Naive B cell (primary cell): ENCODE data around the gene CHST11. TPM values are rescaled to one million over a fixed set of nuclear protein-coding genes. Genes with fewer than 3 reads are reported as not detected.

Experiments
- ATAC-seq, 2 donors: fragments of 150-1000 bp; cut with Tn5 transposase; 2 replicates each; pipeline ENCODE4 v1.10.0; 2021; ENCODE audit warnings: low read depth in 2 of 2, mild to moderate bottlenecking in 2 of 2, moderate library complexity in 2 of 2
- DNase-seq: peaks from one replicate; pipeline ENCODE4 v3.0.0; 2022
- H3K27ac Mint-ChIP-seq, 6 donors: one replicate each; pipeline ENCODE4 v1.8.0; 2020 to 2022; ENCODE audit warnings: mild to moderate bottlenecking in 6 of 6, mixed read lengths in 6 of 6, moderate library complexity in 5 of 6, inconsistent platforms in 2 of 6
- H3K27me3 Mint-ChIP-seq, 3 donors: one replicate each; pipeline ENCODE4 v1.8.0; 2021 to 2022; ENCODE audit warnings: mixed read lengths in 3 of 3, mild to moderate bottlenecking in 1 of 3
- H3K36me3 Mint-ChIP-seq, 2 donors: one replicate each; pipeline ENCODE4 v1.8.0; 2020 to 2022; ENCODE audit warnings: mixed read lengths in 2 of 2, inconsistent platforms in 1 of 2, mild to moderate bottlenecking in 1 of 2
- H3K4me1 Mint-ChIP-seq, 3 donors: one replicate each; pipeline ENCODE4 v1.8.0; 2020 to 2022; ENCODE audit warnings: mixed read lengths in 3 of 3, inconsistent platforms in 1 of 3, mild to moderate bottlenecking in 1 of 3, moderate library complexity in 1 of 3
- H3K4me3 Mint-ChIP-seq, 8 donors: one replicate each; pipeline ENCODE4 v1.8.0; 2020 to 2022; ENCODE audit warnings: mild to moderate bottlenecking in 8 of 8, mixed read lengths in 8 of 8, moderate library complexity in 8 of 8, inconsistent platforms in 2 of 8
- H3K9me3 Mint-ChIP-seq, 7 donors: one replicate each; pipeline ENCODE4 v1.8.0; 2020 to 2022; ENCODE audit warnings: mixed read lengths in 7 of 7, mild to moderate bottlenecking in 5 of 7, inconsistent platforms in 2 of 7, moderate library complexity in 1 of 7
- polyA plus RNA-seq, 6 donors: library from polyadenylated mRNA; unstranded; fragments of 300-500 nt; fragmentation: Illumina TruSeq; gene quantifications; one replicate each; pipeline ENCODE4 v1.2.3, GENCODE V29; 2021; ENCODE audit warnings: low read depth in 6 of 6

Gene CHST11
- polyA plus RNA-seq, 6 donors from 2014 or later, result 39.8 to 63.6 (median 58.6) TPM

- H3K27me3 Mint-ChIP-seq, result no peaks in the 10 kb centered on the region
- H3K4me1 Mint-ChIP-seq, result peaks cover 45 to 68% (median 46%) of the 10 kb centered on the region in 3 donors
- no peak overlapping the region for H3K4me3 Mint-ChIP-seq
- ATAC-seq (no peak), DNase-seq (no peak)
- H3K27ac Mint-ChIP-seq, result peak overlapping the region in 3 of 6 donors; percentile 32 to 82 (median 77)
- H3K36me3 Mint-ChIP-seq, result peaks cover 0 to 7% of the 10 kb centered on the region in 2 donors
- H3K9me3 Mint-ChIP-seq, result no peaks in the 10 kb centered on the region
These were observed 196.2 kb downstream of the CHST11 start for GRCh38 chr12:104652910-104653309.

- Mint-ChIP-seq H3K27me3 (no peaks in the 10 kb centered on the region), H3K4me3 (no peak overlapping the region), H3K9me3 (no peaks in the 10 kb centered on the region), H3K4me1 (peaks cover 45 to 61% (median 57%) of the 10 kb centered on the region in 3 donors), H3K36me3 (peaks cover 0 to 7% of the 10 kb centered on the region in 2 donors), H3K27ac (peak overlapping the region; percentile 40 to 91 (median 58))
- peak; percentile 11 for DNase-seq
- no peak for ATAC-seq
These were observed 197.2 kb downstream of the CHST11 start for GRCh38 chr12:104653730-104654664.

DNA sequence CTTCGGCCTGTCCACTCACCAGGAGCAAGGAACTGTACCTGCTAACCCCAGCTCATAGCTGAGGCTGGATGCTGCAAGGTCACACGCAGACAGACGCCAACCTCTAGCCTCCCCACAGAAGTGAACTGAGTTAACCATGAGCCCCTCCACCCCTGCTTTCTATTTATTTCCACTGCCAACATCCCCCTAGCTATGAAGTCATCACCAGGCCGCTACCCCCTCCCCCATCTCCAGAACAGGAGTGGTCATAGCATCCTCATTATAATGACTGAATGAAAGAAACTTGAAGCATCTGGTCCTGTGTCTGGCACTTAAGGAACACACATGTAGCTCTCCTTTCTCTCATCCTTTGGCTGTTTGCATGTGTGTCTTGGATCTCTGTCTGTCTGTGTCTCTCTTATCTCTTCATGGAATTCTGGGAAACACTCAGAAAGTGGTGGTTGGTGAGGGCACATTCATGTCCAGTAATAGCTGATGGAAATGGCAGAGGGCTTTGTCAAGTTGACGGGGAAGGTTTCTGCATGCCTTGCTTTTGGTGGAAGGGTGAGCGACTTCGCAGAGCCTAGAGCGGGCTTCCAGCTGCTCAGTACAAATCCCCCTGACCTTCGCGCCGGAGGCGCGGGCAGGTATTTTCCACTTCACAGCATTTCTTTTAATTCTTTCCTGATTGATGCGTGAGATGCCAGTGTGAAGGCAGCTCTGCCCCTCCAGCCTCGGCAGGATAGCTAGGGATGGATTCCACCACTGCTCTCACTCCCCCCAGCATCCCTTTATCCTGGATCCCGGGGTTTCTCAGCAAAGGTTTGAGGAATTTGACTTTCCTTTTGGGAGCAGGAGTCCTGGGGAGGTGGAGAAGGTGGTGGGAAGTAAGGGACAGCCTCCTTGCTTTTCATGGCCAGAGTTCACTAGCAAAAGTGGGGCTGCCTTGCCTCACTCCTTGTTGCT lies 198.2 kb downstream of the CHST11 start:
- ATAC-seq (no peak), DNase-seq (no peak)
- Mint-ChIP-seq H3K27me3 (no peaks in the 10 kb centered on the region), H3K27ac (peak overlapping the region in 5 of 6 donors; percentile 49 to 91 (median 68)), H3K9me3 (no peaks in the 10 kb centered on the region), H3K4me1 (peaks cover 39 to 53% (median 52%) of the 10 kb centered on the region in 3 donors), H3K36me3 (peaks cover 0 to 7% of the 10 kb centered on the region in 2 donors), H3K4me3 (no peak overlapping the region)

- Mint-ChIP-seq H3K27me3 (no peaks in the 10 kb centered on the region), H3K9me3 (no peaks in the 10 kb centered on the region), H3K36me3 (peaks cover 0 to 7% of the 10 kb centered on the region in 2 donors), H3K4me3 (no peak overlapping the region), H3K4me1 (peaks cover 33 to 53% (median 43%) of the 10 kb centered on the region in 3 donors), H3K27ac (peak overlapping the region in 3 of 6 donors; percentile 36 to 51 (median 37))
- ATAC-seq (no peak), DNase-seq (no peak)
These were observed 199.6 kb downstream of the CHST11 start for GRCh38 chr12:104656383-104656782.

GRCh38 chr12:104656921-104657320 lies 200.2 kb downstream of the CHST11 start:
- H3K4me3 Mint-ChIP-seq, result no peak overlapping the region
- no peak for DNase-seq
- peaks cover 30 to 53% (median 39%) of the 10 kb centered on the region in 3 donors for H3K4me1 Mint-ChIP-seq
- H3K36me3 Mint-ChIP-seq, result peaks cover 0 to 7% of the 10 kb centered on the region in 2 donors
- no peaks in the 10 kb centered on the region for H3K9me3 Mint-ChIP-seq
- peak overlapping the region in 2 of 6 donors; percentile 20 to 51 for H3K27ac Mint-ChIP-seq
- H3K27me3 Mint-ChIP-seq, result no peaks in the 10 kb centered on the region
- no peak for ATAC-seq

DNA sequence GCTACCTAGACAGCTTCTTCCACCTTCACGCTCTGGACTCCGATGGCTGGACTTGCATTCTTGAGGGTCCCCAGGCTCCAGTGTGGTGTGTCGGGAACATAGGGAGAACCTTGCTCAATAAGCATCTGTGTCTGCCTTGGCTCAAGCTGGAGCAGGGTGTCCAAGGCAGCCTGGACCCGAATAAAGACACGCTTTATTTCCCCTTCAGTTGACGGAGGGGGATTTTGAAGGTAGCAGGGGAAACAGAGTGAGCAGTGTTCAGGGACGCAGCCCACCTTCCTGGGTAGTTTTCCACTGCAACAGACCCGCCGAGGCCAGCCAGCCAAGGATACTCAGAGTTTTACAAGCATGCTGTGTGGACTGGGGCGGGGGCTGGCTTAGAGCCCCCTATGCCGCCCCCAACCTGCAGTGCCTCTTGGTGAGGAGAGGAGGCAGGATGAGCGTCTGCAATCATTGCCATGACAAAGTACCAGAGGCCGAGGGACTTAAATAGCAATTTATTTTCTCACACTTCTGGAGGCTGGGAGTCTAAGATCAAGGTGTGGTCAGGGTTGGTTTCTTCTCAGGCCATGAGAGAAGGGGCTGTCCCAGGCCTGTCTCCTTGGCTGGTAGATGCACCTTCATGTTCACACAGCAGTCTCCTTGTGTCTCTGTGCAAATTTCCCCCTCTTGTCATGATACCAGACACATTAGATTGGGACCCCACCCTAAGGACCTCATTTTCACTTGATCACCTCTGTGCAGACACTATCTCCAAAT lies 201.2 kb downstream of the CHST11 start:
- Mint-ChIP-seq H3K9me3 (no peaks in the 10 kb centered on the region), H3K27me3 (no peaks in the 10 kb centered on the region), H3K27ac (peak overlapping the region in 2 of 6 donors; percentile 53 to 94), H3K4me3 (no peak overlapping the region), H3K4me1 (peaks cover 29 to 51% (median 31%) of the 10 kb centered on the region in 3 donors), H3K36me3 (peaks cover under 1 to 7% of the 10 kb centered on the region in 2 donors)
- ATAC-seq, result no peak
- no peak for DNase-seq

- H3K9me3 Mint-ChIP-seq, result no peaks in the 10 kb centered on the region
- peaks cover 17 to 39% (median 26%) of the 10 kb centered on the region in 3 donors for H3K4me1 Mint-ChIP-seq
- no peaks in the 10 kb centered on the region for H3K27me3 Mint-ChIP-seq
- DNase-seq, result no peak
- no peak for ATAC-seq
- H3K36me3 Mint-ChIP-seq, result peaks cover 0 to 6% of the 10 kb centered on the region in 2 donors
- peak overlapping the region in 1 of 8 donors; percentile 64 for H3K4me3 Mint-ChIP-seq
- peak overlapping the region in 3 of 6 donors; percentile 9 to 53 (median 37) for H3K27ac Mint-ChIP-seq
These were observed 202.3 kb downstream of the CHST11 start for GRCh38 chr12:104659058-104659457.

- DNase-seq (no peak), ATAC-seq (no peak)
- Mint-ChIP-seq H3K9me3 (no peaks in the 10 kb centered on the region), H3K4me1 (peaks cover 12 to 36% (median 20%) of the 10 kb centered on the region in 3 donors), H3K27me3 (no peaks in the 10 kb centered on the region), H3K27ac (peak overlapping the region in 2 of 6 donors; percentile 42 to 61), H3K36me3 (peaks cover 0 to 9% of the 10 kb centered on the region in 2 donors), H3K4me3 (no peak overlapping the region)
These were observed 205.5 kb downstream of the CHST11 start for GRCh38 chr12:104662203-104662602.

- Mint-ChIP-seq H3K9me3 (no peaks in the 10 kb centered on the region), H3K27me3 (no peaks in the 10 kb centered on the region), H3K4me1 (peaks cover 13 to 33% (median 24%) of the 10 kb centered on the region in 3 donors), H3K27ac (peak overlapping the region in 2 of 6 donors; percentile 42 to 53), H3K36me3 (peaks cover 0 to 9% of the 10 kb centered on the region in 2 donors), H3K4me3 (no peak overlapping the region)
- no peak for DNase-seq
- ATAC-seq, result no peak
These were observed 206.2 kb downstream of the CHST11 start for GRCh38 chr12:104662908-104663307.

DNA sequence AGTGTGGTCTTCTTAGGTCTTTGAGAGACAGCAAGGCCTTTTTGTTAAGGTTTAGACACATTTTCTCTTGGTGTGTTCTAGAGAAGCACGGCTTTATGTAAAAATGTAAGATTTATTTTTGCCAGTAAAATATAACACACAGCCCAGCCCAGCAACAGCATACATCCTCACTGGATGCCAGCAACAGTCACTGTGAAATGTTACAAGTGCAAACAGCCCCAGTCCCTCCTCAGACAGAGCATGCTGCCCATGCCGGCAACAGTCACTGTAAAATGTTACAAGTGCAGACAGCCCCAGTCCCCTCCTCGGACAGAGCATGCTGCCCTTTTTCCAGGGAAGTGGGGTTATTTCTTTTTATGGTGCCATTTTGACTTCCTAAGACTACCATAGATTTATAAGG lies 207.6 kb downstream of the CHST11 start:
- peaks cover 0 to 9% of the 10 kb centered on the region in 2 donors for H3K36me3 Mint-ChIP-seq
- peak overlapping the region in 2 of 6 donors; percentile 40 to 70 for H3K27ac Mint-ChIP-seq
- no peaks in the 10 kb centered on the region for H3K27me3 Mint-ChIP-seq
- DNase-seq, result no peak
- no peak overlapping the region for H3K4me3 Mint-ChIP-seq
- H3K4me1 Mint-ChIP-seq, result peaks cover 20 to 36% (median 34%) of the 10 kb centered on the region in 3 donors
- ATAC-seq, result no peak
- no peaks in the 10 kb centered on the region for H3K9me3 Mint-ChIP-seq

GRCh38 chr12:104665296-104665695 lies 208.5 kb downstream of the CHST11 start:
- DNase-seq (no peak), ATAC-seq (no peak)
- Mint-ChIP-seq H3K27ac (peak overlapping the region in 3 of 6 donors; percentile 4 to 24 (median 16)), H3K9me3 (no peaks in the 10 kb centered on the region), H3K4me1 (peaks cover 28 to 46% (median 43%) of the 10 kb centered on the region in 3 donors), H3K36me3 (peaks cover 0 to 9% of the 10 kb centered on the region in 2 donors), H3K27me3 (no peaks in the 10 kb centered on the region), H3K4me3 (no peak overlapping the region)

- H3K4me3 Mint-ChIP-seq, result no peak overlapping the region
- peak overlapping the region in 1 of 6 donors; percentile 15 for H3K27ac Mint-ChIP-seq
- DNase-seq (no peak), ATAC-seq (no peak)
- no peaks in the 10 kb centered on the region for H3K9me3 Mint-ChIP-seq
- H3K36me3 Mint-ChIP-seq, result peaks cover 0 to 9% of the 10 kb centered on the region in 2 donors
- H3K27me3 Mint-ChIP-seq, result no peaks in the 10 kb centered on the region
- peaks cover 45 to 64% (median 55%) of the 10 kb centered on the region in 3 donors for H3K4me1 Mint-ChIP-seq
These were observed 210.4 kb downstream of the CHST11 start for GRCh38 chr12:104667139-104667538.
